ENCODE measurements around the gene TAS2R31.

TAS2R31 gene

DNA sequence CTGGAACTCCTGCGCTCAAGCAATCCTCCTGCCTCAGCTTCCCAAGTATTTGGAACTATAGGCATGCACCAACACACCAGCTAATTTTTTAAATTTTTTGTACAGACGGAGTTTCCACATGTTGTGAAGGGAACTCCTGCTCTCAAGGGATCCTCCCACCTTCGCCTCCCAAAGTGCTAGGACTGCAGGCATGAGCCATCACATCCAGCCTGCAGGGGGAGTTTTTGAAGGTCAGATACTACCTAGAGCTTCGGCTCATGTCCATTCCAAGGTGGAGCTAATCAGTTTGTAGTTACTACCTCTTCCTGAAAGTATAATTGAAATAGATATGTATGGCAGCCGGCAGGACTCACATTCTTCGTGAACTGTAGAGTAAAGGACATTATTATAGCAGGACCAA is 5.1 kb downstream of the TAS2R31 start:
- no peak overlapping the region for H3K4me3 ChIP-seq (ENCODE audit: low read depth, low read length)
- no peak for DNase-seq (ENCODE audit: low read depth)
- no peak for TF ChIP-seq CTCF (IDR thresholded peaks at IDR 0.05; ENCODE audit: insufficient read depth, low read depth, low read length, missing control alignments)

GRCh38 chr12:11023387-11023786 is 7.8 kb downstream of the TAS2R31 start:
- no peak for DNase-seq (ENCODE audit: low read depth)
- H3K4me3 ChIP-seq (ENCODE audit: low read depth, low read length) = no peak overlapping the region
- no peak for TF ChIP-seq CTCF (IDR thresholded peaks at IDR 0.05; ENCODE audit: insufficient read depth, low read depth, low read length, missing control alignments)

DNA sequence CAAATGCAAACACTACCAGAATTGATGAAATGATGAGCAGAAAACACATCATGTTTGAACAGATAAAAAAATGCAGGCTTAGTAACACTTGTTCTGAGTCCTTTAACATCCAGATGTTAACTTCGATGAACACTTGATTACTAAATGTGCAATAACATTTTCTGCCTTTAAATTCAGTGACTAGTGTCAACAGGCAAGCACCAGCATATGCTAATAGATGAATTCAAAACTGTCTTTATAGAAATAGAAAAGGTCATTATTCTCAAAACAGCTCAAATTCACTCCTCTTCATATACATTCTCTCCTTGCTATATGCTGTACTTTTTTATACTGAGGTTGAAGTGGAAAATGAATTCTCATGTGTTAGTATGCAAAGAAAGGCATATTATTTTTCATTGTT is 8.7 kb downstream of the TAS2R31 start, which contains the start of gene TAS2R19:
TAS2R19 (minus strand) TSS at position 101 of the 400 bp plus-strand sequence; CDS start at position 52, 49 bp downstream.
- DNase-seq (ENCODE audit: low read depth) = no peak
- TF ChIP-seq CTCF (IDR thresholded peaks at IDR 0.05; ENCODE audit: insufficient read depth, low read depth, low read length, missing control alignments) = no peak
- H3K4me3 ChIP-seq (ENCODE audit: low read depth, low read length) = no peak within 1 kb of the TSS

DNA sequence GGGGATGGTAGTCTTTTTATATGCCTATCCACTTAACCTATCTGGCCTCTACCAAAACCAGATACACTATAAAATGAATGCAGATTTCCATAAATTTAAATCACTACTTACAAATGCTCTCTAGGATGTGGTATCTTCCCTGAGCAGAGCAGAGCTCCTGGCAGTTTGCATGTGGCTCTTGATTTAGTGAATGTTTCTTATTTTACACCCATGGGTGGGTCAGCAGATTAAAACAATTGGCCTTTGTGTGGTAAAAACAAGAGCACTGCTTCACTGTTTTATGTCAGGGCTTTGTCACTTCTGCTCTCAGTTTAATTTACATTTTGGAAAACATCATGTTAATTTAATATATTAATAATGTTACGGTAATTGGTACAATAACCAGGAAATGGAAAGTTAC is 14.3 kb downstream of the TAS2R31 start:
- no peak overlapping the region for H3K4me3 ChIP-seq (ENCODE audit: low read depth, low read length)
- DNase-seq (ENCODE audit: low read depth) = no peak
- no peak for TF ChIP-seq CTCF (IDR thresholded peaks at IDR 0.05; ENCODE audit: insufficient read depth, low read depth, low read length, missing control alignments)

DNA sequence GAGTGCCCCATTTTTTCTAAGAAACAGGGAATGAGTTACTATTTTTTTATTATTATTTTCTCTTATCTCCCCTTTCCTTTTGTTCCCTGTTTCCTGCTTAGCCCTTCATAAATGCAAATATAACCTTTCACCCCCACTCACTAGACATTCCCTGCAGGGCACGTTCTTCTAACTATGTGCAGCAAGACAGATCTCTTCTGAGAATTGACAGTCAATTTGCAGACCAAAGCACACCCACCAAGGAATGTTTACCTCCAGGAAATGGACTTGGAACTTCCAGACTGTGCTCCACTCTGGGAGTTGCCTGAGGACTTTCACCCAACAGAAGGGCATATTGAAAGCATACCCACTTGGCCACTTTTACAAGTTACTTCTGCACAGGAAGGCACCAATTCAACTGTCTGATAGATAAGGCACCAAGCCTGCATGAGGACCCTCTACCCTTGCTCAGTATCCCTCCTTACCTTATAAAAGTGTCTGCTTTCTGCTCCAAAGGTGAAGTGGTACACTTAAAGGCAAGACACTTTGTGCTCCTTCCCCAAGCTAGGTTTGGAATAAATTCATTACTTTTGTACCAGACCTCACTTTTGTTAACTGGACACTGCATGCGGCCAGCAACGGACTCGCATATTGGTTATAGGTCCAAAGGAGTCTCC is 15.3 kb downstream of the TAS2R31 start:
- H3K4me3 ChIP-seq (ENCODE audit: low read depth, low read length) = no peak overlapping the region
- TF ChIP-seq CTCF (IDR thresholded peaks at IDR 0.05; ENCODE audit: insufficient read depth, low read depth, low read length, missing control alignments) = no peak
- no peak for DNase-seq (ENCODE audit: low read depth)

- DNase-seq (ENCODE audit: low read depth) = no peak
- no peak for TF ChIP-seq CTCF (IDR thresholded peaks at IDR 0.05; ENCODE audit: insufficient read depth, low read depth, low read length, missing control alignments)
- H3K4me3 ChIP-seq (ENCODE audit: low read depth, low read length) = no peak overlapping the region
Observed at GRCh38 chr12:11014234-11014633, 17.0 kb downstream of the TAS2R31 start.

- no peak for DNase-seq (ENCODE audit: low read depth)
- H3K4me3 ChIP-seq (ENCODE audit: low read depth, low read length) = no peak overlapping the region
- TF ChIP-seq CTCF (IDR thresholded peaks at IDR 0.05; ENCODE audit: insufficient read depth, low read depth, low read length, missing control alignments) = no peak
Observed at GRCh38 chr12:11007608-11008007, 23.6 kb downstream of the TAS2R31 start.
